DOHH2 (cell line): ENCODE results near the gene ALOX15B.

Source experiments
- H3F3A ChIP-seq: fragments of 200-600 bp; sonication (generic), shearing (Covaris generic); 2 replicates; pipeline ENCODE4 v1.6.0; 2016; ENCODE audit warnings: antibody characterized with exemption, mild to moderate bottlenecking; ENCODE audit not compliant: control insufficient read depth, insufficient read depth
- H3K27ac ChIP-seq: fragments of 200-600 bp; sonication (generic); 2 replicates; pipeline ENCODE4 v1.5.1; 2014; ENCODE audit warnings: low read depth, mild to moderate bottlenecking, low read length, moderate library complexity
- H3K27me3 ChIP-seq: fragments of 200-600 bp; sonication (generic); 2 replicates; pipeline ENCODE4 v1.6.1; 2014; ENCODE audit warnings: mild to moderate bottlenecking, low read length, mixed read lengths; ENCODE audit not compliant: control insufficient read depth
- H3K36me3 ChIP-seq: fragments of 200-600 bp; sonication (generic); 2 replicates; pipeline ENCODE4 v1.6.1; 2014; ENCODE audit warnings: mild to moderate bottlenecking, low read length, moderate library complexity, mixed read lengths; ENCODE audit not compliant: control insufficient read depth
- H3K4me1 ChIP-seq: fragments of 200-600 bp; sonication (generic); 2 replicates; pipeline ENCODE4 v1.6.1; 2014; ENCODE audit warnings: mild to moderate bottlenecking, low read length, mixed read lengths; ENCODE audit not compliant: control insufficient read depth
- H3K4me2 ChIP-seq: fragments of 200-600 bp; sonication (generic); 2 replicates; pipeline ENCODE4 v1.6.0; 2014; ENCODE audit warnings: mild to moderate bottlenecking, low read length, moderate library complexity
- H3K4me3 ChIP-seq: fragments of 200-600 bp; sonication (generic); 2 replicates; pipeline ENCODE4 v1.5.1; 2014; ENCODE audit warnings: mild to moderate bottlenecking, low read length, mixed read lengths
- H3K79me2 ChIP-seq: fragments of 200-600 bp; sonication (generic); 2 replicates; pipeline ENCODE4 v1.6.1; 2014; ENCODE audit warnings: mild to moderate bottlenecking, low read length, mixed read lengths; ENCODE audit not compliant: control insufficient read depth
- H3K9me2 ChIP-seq: fragments of 200-600 bp; sonication (generic); replicated peaks from 2 replicates; pipeline ENCODE4 v1.6.1; 2014; ENCODE audit warnings: mild to moderate bottlenecking, low read length, mixed read lengths; ENCODE audit not compliant: control insufficient read depth
- H3K9me3 ChIP-seq: fragments of 200-600 bp; sonication (generic); 2 replicates; pipeline ENCODE4 v1.6.1; 2014; ENCODE audit warnings: antibody characterized with exemption, low read length, mixed read lengths; ENCODE audit not compliant: control insufficient read depth, insufficient read depth
- H4K20me1 ChIP-seq: fragments of 200-600 bp; sonication (generic); 2 replicates; pipeline ENCODE4 v1.6.0; 2014; ENCODE audit warnings: low read depth, mild to moderate bottlenecking, antibody characterized with exemption, low read length, moderate library complexity; ENCODE audit not compliant: control insufficient read depth, insufficient read depth
- CTCF ChIP-seq: fragments of 200-600 bp; sonication (generic); IDR thresholded peaks from one replicate; pipeline ENCODE4 v1.5.1; 2014; ENCODE audit warnings: antibody characterized with exemption, mild to moderate bottlenecking, low read depth, low read length; ENCODE audit not compliant: poor library complexity, severe bottlenecking
- EZH2phosphoT487 ChIP-seq: fragments of 200-600 bp; sonication (generic); IDR thresholded peaks from 2 replicates; pipeline ENCODE4 v1.6.1; 2017; ENCODE audit warnings: borderline replicate concordance, mild to moderate bottlenecking, antibody characterized with exemption, low read length, moderate library complexity, mixed read lengths

ALOX15B gene

GRCh38 chr17:8056232-8056975 is 17.5 kb downstream of the ALOX15B start:
- H4K20me1 ChIP-seq: no peaks in the 10 kb centered on the region
- no peak overlapping the region for H3K27ac ChIP-seq
- H3K27me3 ChIP-seq: peaks cover 27% of the 10 kb centered on the region
- no peaks in the 10 kb centered on the region for H3K9me3 ChIP-seq
- no peaks in the 10 kb centered on the region for H3K79me2 ChIP-seq
- no peaks in the 10 kb centered on the region for H3K9me2 ChIP-seq
- TF ChIP-seq CTCF: no peak
- TF ChIP-seq EZH2phosphoT487: no peak
- no peaks in the 10 kb centered on the region for H3K36me3 ChIP-seq
- H3F3A ChIP-seq: no peaks in the 10 kb centered on the region
- peak overlapping the region; percentile 10 for H3K4me3 ChIP-seq
- peaks cover 44% of the 10 kb centered on the region for H3K4me1 ChIP-seq
- H3K4me2 ChIP-seq: peak overlapping the region; percentile 49

GRCh38 chr17:8056976-8057625 is 18.2 kb downstream of the ALOX15B start:
- Histone ChIP-seq H3K27ac (no peak overlapping the region), H3K79me2 (no peaks in the 10 kb centered on the region), H3K36me3 (no peaks in the 10 kb centered on the region), H3K4me2 (peak overlapping the region; percentile 49), H3K4me1 (peaks cover 44% of the 10 kb centered on the region), H3F3A (no peaks in the 10 kb centered on the region), H3K4me3 (peak overlapping the region; percentile 8), H3K9me3 (no peaks in the 10 kb centered on the region), H3K27me3 (peaks cover 28% of the 10 kb centered on the region), H3K9me2 (no peaks in the 10 kb centered on the region), H4K20me1 (no peaks in the 10 kb centered on the region)
- TF ChIP-seq EZH2phosphoT487: no peak
- no peak for TF ChIP-seq CTCF

GRCh38 chr17:8057691-8058114 is 18.8 kb downstream of the ALOX15B start:
- H3K27me3 ChIP-seq: peaks cover 34% of the 10 kb centered on the region
- H3K4me3 ChIP-seq: peak overlapping the region; percentile 8; the same call in 1 of the 2 replicates
- no peaks in the 10 kb centered on the region for H3F3A ChIP-seq
- TF ChIP-seq CTCF: peak; percentile 69
- no peak for TF ChIP-seq EZH2phosphoT487
- peaks cover 44% of the 10 kb centered on the region for H3K4me1 ChIP-seq
- H4K20me1 ChIP-seq: no peaks in the 10 kb centered on the region
- no peak overlapping the region for H3K27ac ChIP-seq
- no peaks in the 10 kb centered on the region for H3K9me3 ChIP-seq
- H3K79me2 ChIP-seq: no peaks in the 10 kb centered on the region
- peak overlapping the region; percentile 49 for H3K4me2 ChIP-seq
- H3K9me2 ChIP-seq: no peaks in the 10 kb centered on the region
- H3K36me3 ChIP-seq: no peaks in the 10 kb centered on the region
